ENCODE data around the gene METTL5.

Gene METTL5

GRCh38 chr2:169778446-169778845, 46.3 kb downstream of the METTL5 start:
- no peak for DNase-seq

GRCh38 chr2:169776252-169776761, 48.4 kb downstream of the METTL5 start:
- no peak for DNase-seq

GRCh38 chr2:169775765-169776164, 48.9 kb downstream of the METTL5 start:
- no peak for DNase-seq

GRCh38 chr2:169775354-169775753, 49.4 kb downstream of the METTL5 start:
- no peak for DNase-seq

DNA sequence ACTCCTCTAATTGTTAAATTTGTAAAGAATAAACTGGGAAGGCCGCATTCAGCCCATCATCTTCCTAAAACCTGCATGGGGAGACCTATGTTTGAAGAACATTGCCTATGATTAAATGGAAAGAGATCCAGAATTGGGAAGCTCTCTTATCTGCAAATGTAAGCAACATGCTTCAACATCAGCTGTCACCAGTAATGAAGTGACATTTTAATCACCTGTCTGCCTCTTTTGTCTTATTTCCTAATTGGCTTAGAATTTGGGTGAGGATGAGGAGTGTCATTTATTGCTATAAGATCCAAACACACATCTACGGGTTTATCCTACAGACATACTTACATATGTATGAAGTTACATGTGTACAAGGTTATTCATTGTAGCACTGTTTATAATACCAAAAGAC, 52.1 kb downstream of the METTL5 start:
- DNase-seq = no peak

DNA sequence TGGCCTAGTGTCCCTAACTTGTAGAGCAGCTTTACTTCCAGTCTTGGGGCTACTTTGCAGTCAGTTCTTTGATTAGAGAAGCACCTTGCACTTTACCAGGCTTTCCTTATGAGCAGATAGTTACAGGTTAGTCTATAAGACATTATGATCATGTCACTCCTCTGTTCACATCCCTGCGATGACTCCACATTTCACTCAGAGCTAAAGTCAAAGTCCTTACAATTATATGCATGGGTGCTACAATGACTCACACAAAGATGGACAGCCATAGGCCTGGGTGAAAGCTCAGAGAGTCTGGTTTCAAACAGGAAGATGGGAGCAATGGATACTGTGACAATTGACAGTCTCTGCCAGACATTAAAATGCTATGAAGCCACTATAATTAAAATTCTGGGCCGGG, 53.1 kb downstream of the METTL5 start:
- DNase-seq = no peak

- DNase-seq = no peak
Observed at GRCh38 chr2:169771021-169771420, 53.7 kb downstream of the METTL5 start.

GRCh38 chr2:169768262-169768995, 56.3 kb downstream of the METTL5 start:
- DNase-seq = no peak

- peak; percentile 49 for DNase-seq
Observed at GRCh38 chr2:169767243-169767888, 57.3 kb downstream of the METTL5 start.

DNA sequence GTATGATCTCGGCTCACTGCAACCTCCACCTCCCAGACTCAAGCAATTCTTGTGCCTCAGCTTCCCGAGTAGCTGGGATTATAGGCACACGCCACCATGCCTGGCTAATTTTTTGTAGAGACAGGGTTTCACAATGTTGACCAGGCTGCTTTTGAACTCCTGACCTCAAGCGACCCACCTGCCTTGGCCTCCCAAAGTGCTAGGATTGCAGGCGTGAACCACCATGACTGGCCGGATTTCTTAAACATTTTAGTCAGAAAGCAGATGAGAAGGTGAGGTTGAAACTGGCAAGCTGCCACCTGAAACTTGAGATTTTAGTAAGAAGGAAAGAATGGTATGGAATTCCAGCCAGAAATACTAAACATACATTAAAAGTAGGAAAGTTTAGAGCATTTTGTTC, 59.2 kb downstream of the METTL5 start:
- DNase-seq = no peak

GRCh38 chr2:169761970-169762292, 62.8 kb downstream of the METTL5 start:
- no peak for DNase-seq

Data from NCI-H1694 treated with DMSO at 0.1 percent for 48 hours (cell line).